Adrenal gland (tissue), 5 donors: Measurements from ENCODE around the gene TNRC6B.

ENCODE experiments used
- POLR2A ChIP-seq, 2 donors: fragments of 450-650 bp; IDR thresholded peaks; one replicate each; pipeline ENCODE4 v1.6.1; 2017; ENCODE audit warnings: antibody characterized with exemption in 2 of 2, mild to moderate bottlenecking in 2 of 2, moderate library complexity in 1 of 2
- TF ChIP-seq, protein P1 (sequence below), 6 experiments: fragments of 450-650 bp in 4 of 6; fragments of 200-600 bp in 2 of 6; sonication (generic) in 1 of 6; IDR thresholded peaks; 1 replicate in 5 of 6; 2 replicates in 1 of 6; pipeline versions ENCODE4 v1.5.1 to v1.8.0; 2016 to 2021; ENCODE audit warnings: antibody characterized with exemption in 6 of 6, mild to moderate bottlenecking in 2 of 6, moderate library complexity in 1 of 6
- donor health status: DM: no; HTN: no; CAD: no.

DNA sequence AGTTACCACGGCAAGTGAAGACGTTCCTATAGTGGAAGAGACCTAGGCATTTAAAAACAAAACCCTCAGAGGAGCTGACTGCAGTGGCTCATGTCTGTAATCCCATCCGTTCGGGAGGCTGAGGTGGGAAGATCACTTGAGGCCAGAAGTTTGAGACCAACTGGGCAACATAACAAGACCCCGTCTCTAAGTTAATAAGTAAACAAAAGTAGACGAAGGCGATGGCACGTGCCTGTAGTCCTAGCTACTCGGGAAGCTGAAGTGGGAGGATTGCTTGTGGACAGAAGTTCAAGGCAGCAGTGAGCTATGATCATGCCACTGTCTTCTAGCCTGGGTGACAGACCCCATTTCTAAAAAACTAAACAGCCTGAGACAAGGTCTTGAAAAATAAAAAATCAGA is 164.8 kb downstream of the TNRC6B start:
- no peak for TF ChIP-seq POLR2A (IDR thresholded peaks at IDR 0.05)
- TF ChIP-seq, protein P1, sequence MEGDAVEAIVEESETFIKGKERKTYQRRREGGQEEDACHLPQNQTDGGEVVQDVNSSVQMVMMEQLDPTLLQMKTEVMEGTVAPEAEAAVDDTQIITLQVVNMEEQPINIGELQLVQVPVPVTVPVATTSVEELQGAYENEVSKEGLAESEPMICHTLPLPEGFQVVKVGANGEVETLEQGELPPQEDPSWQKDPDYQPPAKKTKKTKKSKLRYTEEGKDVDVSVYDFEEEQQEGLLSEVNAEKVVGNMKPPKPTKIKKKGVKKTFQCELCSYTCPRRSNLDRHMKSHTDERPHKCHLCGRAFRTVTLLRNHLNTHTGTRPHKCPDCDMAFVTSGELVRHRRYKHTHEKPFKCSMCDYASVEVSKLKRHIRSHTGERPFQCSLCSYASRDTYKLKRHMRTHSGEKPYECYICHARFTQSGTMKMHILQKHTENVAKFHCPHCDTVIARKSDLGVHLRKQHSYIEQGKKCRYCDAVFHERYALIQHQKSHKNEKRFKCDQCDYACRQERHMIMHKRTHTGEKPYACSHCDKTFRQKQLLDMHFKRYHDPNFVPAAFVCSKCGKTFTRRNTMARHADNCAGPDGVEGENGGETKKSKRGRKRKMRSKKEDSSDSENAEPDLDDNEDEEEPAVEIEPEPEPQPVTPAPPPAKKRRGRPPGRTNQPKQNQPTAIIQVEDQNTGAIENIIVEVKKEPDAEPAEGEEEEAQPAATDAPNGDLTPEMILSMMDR (IDR thresholded peaks at IDR 0.05) = no peak
